NCI-H146 (cell line): ENCODE data around the gene KIF21B.
A peak's percentile ranks its signal among the peaks of the same experiment; 100 is the strongest.

Experiments used
- DNase-seq: peaks from one replicate; lab custom pipeline; 2025; lab: John Stamatoyannopoulos, UW

KIF21B gene

DNA sequence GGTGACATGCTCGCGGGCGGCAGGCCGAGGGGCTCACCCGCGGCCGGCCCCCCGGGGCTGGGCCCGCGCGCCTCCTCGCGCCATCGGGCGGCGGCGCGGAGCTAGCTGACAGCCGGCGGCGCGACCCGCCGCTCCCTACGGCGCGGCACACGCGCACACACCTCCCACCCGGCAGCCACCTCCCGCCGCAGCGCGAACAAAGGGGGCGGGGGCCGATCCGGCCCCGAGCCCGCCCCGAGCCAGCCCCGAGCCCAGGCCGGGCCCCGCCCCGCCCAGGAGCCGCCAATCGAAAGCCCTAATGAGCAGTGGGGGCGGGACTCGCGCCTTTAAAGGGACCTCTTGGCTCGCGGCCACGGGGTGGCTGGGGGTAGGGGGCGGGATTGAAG is at the start of gene KIF21B:
KIF21B (minus strand) TSS at position 198 of the 386 bp plus-strand sequence. CDS start 331 bp downstream, outside the sequence.
- peak; percentile 91 for DNase-seq

- DNase-seq, result no peak
Measured at GRCh38 chr1:201072922-201073321, 49.4 kb upstream of the KIF21B start.

GRCh38 chr1:201072149-201072548 is 48.6 kb upstream of the KIF21B start:
- no peak for DNase-seq

GRCh38 chr1:201069636-201070035 is 46.1 kb upstream of the KIF21B start:
- DNase-seq, result peak; percentile 87

DNA sequence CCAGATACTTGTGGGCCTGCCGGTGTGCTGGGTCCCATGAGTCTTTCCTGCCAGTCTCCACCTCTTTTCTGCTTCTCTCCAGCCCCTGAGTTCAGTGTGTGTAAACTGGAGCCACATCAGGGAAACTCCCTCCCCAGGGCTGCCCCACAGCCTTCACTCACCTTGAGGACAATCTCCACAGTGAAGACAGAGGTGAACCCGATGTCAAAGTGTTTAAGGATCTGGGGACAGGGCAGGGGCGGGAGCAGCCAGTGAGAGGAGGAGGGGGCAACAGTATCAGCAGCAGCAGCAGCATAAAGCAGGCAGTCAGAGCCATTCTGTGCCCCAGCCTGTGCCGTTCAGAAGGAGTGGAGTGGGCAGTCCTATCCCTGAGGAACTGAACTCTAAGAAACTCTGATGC is 45.5 kb upstream of the KIF21B start:
- DNase-seq, result no peak

DNA sequence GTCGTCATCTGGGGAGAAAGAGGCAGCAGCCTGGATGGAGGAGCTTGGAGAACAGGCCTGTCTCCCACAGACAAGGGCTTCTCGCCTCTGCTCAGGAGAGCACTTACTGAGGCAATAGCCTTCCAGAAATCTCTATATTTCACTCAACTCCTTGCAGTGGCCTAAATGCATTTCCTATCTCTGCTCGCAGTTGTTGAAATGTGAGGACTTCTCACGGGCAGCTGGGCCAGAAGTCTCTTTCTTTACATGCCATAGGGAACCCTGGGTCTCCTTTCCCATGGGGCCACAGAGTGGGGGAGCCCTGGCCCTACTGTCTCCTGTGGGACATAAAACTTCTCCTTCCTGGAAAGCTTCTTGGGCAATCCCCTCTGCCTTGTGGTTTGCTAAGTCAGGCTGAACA is 43.5 kb upstream of the KIF21B start:
- no peak for DNase-seq

DNA sequence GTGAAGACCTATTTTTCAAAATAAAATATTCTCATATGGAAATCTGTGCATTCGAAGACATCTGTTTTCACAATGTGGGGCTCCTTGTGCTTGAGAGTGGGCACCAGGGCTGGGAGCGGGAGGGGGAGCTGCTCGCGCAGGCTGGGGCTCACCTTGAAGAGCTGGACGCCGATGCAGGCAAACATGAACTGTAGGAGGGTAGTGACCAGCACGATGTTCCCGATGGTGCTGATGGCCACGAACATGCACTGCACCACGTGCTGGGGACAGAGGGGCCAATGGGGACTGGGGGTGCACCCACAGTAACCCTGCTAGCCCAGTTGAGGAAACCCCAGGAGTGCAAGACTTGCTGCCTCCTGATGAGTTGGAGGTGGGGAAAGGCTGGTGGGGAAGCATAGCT is 42.2 kb upstream of the KIF21B start:
- no peak for DNase-seq

DNA sequence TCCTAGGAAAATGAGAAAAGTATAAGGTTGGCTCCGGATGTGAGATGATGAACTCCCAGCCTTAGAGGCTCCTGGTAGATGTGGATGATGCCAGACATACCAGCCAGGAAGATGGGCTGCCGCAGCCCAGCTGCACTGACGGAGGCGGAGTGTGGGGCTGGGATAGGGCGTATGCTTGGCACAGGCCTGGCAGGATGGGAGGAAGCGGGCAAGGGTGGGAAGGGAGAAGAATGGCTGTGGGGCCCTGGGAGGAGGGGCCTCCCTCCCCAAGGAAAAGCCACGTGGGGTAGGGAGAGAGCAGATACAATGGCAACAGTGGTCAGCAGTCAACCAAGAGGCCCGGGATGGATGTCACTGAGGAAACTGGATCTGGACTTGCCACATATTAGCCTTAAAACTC is 41.3 kb upstream of the KIF21B start:
- no peak for DNase-seq

- no peak for DNase-seq
Measured at GRCh38 chr1:201063145-201063544, 39.6 kb upstream of the KIF21B start.

DNA sequence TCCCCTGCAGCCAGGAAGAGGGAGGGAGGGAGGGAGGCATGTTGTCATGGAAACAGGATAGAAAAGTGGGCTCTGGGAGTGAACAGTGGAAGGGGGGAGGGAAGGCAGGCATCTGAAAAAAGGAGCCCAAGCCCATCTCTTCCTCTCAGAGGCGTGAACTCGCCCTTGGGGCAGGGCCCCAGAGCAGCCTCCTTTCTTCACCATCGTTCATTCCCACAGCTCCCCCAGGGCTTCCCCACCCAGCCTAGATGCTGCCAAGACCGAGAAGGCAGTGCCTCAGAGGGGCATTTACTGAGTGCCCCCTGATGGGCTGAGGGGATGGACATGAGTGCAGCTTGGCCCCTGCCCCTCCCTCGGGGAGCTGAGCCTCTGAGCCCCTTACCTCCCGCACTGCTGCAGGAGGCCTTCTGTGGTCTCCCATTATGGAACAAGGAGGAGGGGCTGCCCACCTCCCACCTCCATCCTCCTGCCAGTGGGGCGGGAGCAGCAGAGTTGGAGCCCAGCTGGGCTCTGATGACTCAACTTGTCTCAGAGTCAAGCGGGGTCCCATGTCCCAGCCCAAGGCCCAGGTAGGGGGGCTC is 39.1 kb upstream of the KIF21B start:
- no peak for DNase-seq

GRCh38 chr1:201061886-201062285 is 38.4 kb upstream of the KIF21B start:
- DNase-seq, result no peak

DNA sequence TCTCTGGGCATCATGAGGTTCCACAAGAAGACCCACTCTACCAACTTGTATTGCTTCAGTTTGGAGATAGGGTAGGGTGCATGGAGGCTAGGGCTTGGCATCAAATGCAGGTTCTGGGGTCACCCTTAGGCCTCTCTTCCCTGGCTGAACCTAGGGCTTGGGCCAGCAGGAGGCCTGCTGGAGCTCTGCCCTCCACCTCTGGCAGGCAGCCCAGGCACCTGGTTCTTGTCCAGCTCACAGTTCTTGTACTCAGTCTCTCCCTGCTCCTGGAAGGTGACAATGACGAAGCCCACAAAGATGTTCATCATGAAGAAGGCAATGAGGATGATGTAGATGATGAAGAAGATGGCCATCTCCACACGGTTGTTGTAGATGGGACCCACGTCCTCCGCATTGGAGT is 37.5 kb upstream of the KIF21B start:
- no peak for DNase-seq

DNA sequence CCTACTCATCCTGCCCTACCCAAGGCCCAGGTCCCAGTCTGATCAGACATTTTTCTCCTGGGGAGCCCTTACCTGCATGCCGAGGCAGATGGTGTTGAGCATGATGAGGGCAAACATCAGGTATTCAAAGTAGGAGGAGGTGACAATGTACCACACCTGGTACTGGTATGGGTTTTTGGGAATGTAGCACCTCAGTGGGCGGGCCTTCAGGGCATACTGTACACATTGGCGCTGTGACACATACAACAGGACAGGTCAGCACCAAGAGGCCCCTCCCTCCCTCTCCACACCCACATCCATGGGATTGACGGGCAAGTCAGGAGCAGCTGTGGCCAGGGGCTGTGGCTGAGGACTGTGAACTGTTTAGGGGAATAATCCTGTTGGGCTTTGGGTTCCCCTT is 37.1 kb upstream of the KIF21B start:
- no peak for DNase-seq

DNA sequence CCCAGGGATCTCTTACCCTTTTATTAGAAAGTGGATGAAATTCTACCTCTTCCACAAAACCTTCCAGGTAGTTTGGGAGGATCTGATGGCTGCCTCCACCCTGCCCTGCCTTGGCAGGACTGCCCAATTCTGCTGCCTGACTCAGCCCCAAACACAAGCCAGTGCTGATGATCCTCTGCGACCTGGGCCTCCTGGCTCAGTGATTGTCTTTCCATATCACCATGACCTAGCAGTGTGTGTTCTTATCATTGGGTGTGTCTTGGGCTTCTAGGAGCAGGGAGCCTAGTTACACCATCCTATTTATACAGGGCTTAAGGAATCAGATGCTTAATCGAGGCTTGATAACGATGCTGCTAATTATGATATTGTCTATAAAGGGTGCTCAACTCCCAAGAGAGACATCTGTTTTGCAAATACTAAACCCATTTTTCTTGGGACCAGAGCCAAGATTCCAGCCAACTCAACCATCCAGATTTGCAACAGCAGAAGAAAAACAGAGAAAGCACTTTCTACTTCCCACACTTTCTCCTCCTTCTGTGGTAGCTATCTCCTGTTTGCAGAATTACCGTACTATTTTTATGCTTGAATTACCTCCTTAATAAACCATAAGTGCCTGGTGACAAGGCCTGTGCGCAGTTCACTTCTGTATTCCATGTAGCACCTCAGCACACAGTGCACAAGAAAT is 36.5 kb upstream of the KIF21B start:
- DNase-seq, result no peak

DNA sequence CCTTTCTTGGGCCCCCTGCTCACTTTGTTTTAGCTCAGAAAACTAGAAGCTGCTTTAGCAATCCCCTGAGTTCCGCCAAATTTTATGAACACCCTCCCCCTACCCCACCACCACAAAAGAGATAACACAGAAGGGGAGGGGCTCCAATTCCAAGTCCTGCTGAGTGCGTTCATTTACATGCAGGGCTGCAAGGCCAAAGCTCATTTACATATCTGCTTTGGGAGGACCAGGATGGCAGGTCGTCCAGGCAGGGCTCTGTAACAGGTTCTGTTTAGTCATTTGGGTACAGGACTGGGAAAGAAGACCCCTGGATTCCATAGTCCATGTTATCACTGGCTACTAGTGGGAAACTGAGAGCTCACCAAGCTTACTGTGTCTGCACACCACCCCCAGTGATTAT is 35.9 kb upstream of the KIF21B start:
- no peak for DNase-seq

- DNase-seq, result no peak
Measured at GRCh38 chr1:201054091-201054543, 30.6 kb upstream of the KIF21B start.

DNA sequence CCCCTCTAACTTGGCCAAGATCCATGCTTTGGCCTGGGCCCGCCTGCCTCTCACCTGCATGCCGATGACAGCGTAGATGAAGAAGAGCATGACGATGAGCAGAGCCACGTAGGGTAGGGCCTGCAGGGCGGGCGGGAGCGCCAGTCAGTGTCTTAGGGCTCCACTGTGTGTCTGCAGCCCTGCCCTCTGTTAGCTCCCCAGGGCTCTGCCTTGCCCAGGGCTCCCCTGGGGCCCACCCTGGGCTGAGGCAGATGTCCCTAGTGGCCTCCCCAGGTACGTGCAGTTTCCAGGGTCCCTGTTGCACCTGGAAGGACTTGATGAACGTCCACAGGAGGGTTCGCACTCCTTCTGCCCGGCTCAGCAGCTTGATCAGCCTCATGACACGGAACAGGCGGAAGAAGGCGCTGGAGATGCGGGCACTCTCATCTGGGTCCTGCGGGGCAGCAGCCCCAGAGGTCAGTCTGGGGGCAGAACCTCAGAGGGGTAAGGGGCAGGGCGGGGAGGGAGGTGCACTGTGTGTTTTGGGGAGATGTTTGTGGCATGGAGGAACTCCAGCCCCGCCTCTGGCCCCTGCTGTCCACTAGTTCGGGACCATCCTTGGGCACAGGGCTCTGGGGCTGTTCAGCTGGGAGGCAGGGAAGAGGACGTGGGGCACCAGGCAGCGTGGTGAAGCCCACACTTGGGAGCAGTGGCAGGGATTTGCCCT is 29.8 kb upstream of the KIF21B start:
- no peak for DNase-seq

- DNase-seq, result no peak
Measured at GRCh38 chr1:201051399-201051798, 27.9 kb upstream of the KIF21B start.

DNA sequence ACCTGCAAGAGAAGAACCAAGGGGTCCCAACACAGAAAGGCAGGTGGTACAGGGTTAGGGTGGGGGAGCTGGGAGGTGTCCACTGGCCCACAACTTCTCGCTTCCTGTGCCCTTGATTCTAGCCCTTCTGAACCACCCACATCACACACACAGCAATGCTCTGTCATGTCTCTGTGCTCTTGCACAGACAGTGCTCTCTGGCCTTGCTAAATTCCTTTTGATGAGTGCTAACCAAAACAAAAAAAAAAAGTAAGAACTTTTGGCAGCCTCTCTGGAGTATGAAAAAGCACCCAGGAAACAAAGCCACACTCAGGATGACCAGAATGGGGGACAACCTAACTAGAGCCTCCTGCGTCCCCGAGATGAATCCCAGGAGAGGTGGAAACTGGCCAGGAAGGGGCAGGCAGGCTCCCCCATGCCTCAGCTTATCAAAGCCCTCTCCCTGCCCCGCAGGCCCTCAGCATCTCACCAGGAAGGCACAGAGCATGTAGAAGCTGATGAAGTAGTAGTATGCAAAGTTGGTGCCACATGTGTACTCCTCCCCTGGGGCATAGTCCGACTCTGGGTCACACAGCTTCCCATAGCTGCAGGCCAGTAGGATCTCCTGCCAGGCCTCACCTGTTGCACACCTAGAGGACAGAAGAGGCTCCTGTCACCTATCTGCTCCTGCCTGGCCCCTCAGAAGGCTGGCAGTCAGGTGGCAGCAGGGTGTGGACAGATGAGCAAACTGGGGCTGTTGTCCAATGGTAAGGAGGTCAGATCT is 27.2 kb upstream of the KIF21B start:
- DNase-seq, result no peak

DNA sequence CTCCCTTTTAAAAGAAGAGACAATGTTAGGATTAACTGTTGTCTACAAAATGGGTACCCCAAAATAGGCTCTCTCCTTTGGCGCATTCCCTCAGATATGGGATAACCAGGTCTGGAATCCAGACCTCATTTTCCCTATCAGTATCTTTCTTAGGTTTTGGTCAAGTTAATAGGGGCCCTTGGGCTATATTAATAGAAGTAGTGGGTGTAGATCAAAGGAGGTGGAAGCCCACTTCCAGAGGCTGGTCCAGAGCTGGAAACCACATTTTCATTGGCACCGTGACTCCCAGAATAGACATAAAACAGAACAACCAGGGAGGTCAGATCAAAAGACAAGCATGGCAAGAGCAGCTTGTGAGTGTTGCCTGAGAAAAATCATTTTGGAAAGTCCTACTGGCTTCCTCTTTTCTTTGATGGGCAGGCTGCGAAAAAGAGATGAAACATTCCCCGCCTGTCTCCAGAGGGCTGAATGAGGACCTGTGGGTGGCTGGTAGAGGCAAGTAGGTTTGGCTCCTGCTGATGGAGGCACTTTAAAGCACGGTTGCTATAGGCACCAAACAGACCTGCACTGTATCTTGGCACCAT is 25.8 kb upstream of the KIF21B start:
- no peak for DNase-seq

DNA sequence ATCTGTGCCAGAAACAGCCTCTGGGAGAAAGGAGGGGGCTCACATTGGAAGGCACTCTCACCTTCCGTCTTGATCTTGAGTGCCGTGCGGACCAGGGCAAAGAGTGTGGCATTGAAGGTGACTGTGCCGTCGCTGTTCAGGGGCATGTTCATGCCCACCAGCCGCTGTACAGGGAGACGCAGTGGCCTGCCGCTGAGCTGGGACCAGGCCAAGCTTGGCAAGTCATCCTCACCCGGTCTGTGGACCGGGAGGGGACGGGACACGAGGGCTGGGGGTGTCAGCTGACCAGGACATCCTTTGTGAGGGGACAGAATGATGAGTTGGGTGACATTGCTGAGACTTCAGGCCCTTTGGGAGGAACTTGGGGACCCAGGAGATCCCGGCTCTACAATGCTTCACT is 25.0 kb upstream of the KIF21B start:
- DNase-seq, result no peak

DNA sequence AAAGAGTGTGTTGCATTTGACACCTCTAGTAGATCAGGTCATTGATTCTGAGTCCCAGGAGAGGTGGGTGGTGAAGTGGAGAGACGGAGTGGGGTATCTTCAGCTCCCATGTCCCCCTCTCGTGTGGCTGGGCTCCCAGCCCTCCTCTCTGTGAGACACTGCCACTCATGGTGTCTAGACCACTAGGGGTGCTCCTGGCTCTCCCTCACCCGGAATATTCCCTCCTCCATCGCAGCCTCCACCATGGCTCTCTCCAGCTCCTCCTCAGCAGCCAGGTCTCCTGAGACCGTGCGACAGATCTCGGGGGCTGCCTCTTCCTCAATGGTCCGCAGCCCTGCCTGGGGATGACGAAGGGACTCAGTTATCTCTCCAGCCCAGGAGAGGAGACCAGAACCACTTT is 20.6 kb upstream of the KIF21B start:
- DNase-seq, result no peak
